Chondrocyte (in vitro differentiated cells): Measurements from ENCODE around the gene TRPM3. TPM values are rescaled to one million over a fixed set of nuclear protein-coding genes. Genes with fewer than 3 reads are reported as not detected.

ENCODE experiments used
- DNase-seq: peaks from one replicate; pipeline ENCODE4 v3.0.0; 2021; ENCODE audit warnings: mixed read lengths, low spot score
- H3K27ac Mint-ChIP-seq: one replicate; pipeline ENCODE4 v1.8.0; 2021; ENCODE audit warnings: mild to moderate bottlenecking, moderate library complexity, mixed read lengths; ENCODE audit not compliant: unreplicated experiment
- H3K27me3 Mint-ChIP-seq: 2 replicates; pipeline ENCODE4 v1.8.0; 2021; ENCODE audit warnings: low read depth, mixed read lengths
- H3K36me3 Mint-ChIP-seq: 2 replicates; pipeline ENCODE4 v1.8.0; 2021; ENCODE audit warnings: low read depth, mixed read lengths
- H3K4me1 Mint-ChIP-seq: 2 replicates; pipeline ENCODE4 v1.8.0; 2021; ENCODE audit warnings: low read depth, mild to moderate bottlenecking, mixed read lengths
- H3K4me3 Mint-ChIP-seq: one replicate; pipeline ENCODE4 v1.8.0; 2021; ENCODE audit warnings: mild to moderate bottlenecking, moderate library complexity, mixed read lengths; ENCODE audit not compliant: unreplicated experiment
- H3K9me3 Mint-ChIP-seq: 2 replicates; pipeline ENCODE4 v1.8.0; 2021; ENCODE audit warnings: low read depth, mixed read lengths
- total RNA-seq: library from RNA; stranded (reverse); gene quantifications from 3 replicates; pipeline ENCODE4 v1.2.1, GENCODE V29; 2021
- TF ChIP-seq, protein P1 (sequence below): fragments of 200-600 bp; sonication (generic); IDR thresholded peaks from 2 replicates; pipeline ENCODE4 v1.5.0; 2021; ENCODE audit warnings: antibody characterized with exemption, mild to moderate bottlenecking, moderate library complexity

TRPM3 gene
- total RNA-seq, 1 donor from 2014 or later: not detected

DNA sequence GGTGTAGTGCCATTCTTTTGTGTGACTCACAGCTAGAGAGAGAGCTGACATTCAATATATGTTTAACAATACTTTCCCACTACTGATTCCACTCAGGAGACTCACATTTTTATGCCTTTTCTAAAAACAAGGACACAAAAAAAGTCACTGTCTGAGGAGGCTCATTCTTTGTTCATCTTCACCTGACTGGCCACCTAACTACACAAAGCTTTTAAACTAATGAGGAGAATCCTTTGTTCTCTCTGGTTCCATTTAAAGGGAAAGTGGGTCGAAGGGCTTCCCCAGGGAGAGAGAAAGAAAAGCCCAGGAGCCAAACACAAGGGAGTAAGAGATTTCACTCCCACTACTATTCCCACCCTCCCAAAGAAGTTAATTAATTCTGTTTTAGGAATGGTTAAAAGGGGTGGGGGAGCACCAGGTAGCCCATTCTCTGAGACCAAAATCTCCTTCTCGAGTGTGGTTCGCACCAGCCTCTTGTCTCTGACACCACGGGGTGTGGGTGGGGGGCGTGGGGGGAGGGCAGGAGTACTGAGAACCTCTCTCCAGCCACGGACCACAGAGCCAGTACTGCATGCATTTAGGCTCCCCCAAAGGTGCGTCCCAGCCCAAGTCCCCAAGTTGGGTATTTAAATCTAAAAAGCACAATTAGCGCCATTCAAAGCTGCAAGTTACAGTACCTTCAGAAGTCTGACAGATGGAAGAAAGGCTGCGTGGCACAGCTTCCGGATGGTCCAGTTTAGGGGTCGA lies 747 bp downstream of the TRPM3 start:
- no peaks in the 10 kb centered on the region for H3K9me3 Mint-ChIP-seq
- DNase-seq: no peak
- TF ChIP-seq, protein P1, sequence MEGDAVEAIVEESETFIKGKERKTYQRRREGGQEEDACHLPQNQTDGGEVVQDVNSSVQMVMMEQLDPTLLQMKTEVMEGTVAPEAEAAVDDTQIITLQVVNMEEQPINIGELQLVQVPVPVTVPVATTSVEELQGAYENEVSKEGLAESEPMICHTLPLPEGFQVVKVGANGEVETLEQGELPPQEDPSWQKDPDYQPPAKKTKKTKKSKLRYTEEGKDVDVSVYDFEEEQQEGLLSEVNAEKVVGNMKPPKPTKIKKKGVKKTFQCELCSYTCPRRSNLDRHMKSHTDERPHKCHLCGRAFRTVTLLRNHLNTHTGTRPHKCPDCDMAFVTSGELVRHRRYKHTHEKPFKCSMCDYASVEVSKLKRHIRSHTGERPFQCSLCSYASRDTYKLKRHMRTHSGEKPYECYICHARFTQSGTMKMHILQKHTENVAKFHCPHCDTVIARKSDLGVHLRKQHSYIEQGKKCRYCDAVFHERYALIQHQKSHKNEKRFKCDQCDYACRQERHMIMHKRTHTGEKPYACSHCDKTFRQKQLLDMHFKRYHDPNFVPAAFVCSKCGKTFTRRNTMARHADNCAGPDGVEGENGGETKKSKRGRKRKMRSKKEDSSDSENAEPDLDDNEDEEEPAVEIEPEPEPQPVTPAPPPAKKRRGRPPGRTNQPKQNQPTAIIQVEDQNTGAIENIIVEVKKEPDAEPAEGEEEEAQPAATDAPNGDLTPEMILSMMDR: no peak
- peaks cover 56% of the 10 kb centered on the region for H3K27me3 Mint-ChIP-seq
- no peak overlapping the region for H3K27ac Mint-ChIP-seq
- H3K4me3 Mint-ChIP-seq: no peak overlapping the region
- H3K36me3 Mint-ChIP-seq: no peaks in the 10 kb centered on the region
- no peaks in the 10 kb centered on the region for H3K4me1 Mint-ChIP-seq

DNA sequence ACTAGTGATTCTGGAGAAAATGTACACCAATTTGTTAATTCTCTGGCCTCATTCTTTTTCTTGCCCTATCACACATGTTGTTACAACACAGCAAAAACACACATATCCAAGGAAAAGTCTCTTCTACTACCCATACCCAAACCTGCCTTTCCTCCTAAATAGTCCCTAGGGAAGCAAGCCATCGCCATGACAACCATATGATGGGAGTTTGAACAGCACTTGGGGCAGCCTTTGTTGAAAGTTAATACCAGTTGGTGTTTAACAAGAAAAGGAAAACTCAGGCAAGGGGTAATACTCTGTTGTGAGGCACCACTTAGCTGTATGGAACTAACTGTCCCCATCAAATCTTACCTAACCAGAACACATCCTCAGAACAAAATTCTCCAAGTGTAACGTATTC lies 1.7 kb downstream of the TRPM3 start:
- Mint-ChIP-seq H3K4me1 (no peaks in the 10 kb centered on the region), H3K27me3 (peaks cover 57% of the 10 kb centered on the region)

DNA sequence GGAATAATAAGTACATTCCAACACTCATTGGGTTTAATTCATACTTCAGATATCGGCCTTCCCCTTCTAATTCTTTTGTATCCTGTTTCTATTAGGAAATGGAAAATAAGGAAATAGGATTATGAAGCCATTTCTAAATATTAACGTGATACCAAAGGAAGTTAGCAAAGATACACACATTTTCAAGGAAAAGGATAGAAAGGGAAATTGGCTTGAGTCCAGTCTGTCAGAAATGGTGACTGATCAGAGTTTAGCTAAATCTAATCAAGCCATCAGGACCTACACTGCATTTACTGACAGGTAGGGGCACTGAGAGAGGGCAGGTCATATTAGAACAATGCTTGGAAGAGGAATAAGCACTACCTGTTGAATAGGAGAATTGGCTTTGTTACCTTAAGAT lies 3.1 kb downstream of the TRPM3 start:
- H3K9me3 Mint-ChIP-seq: no peaks in the 10 kb centered on the region
- no peaks in the 10 kb centered on the region for H3K36me3 Mint-ChIP-seq
- no peak overlapping the region for H3K27ac Mint-ChIP-seq
- DNase-seq: no peak
- TF ChIP-seq, protein P1: no peak
- no peak overlapping the region for H3K4me3 Mint-ChIP-seq
- H3K4me1 Mint-ChIP-seq: no peaks in the 10 kb centered on the region
- peaks cover 47% of the 10 kb centered on the region for H3K27me3 Mint-ChIP-seq

More for the DNA sequence above, 1.7 kb downstream of the TRPM3 start:
- DNase-seq: no peak
- Mint-ChIP-seq H3K9me3 (no peaks in the 10 kb centered on the region), H3K4me3 (no peak overlapping the region), H3K36me3 (no peaks in the 10 kb centered on the region), H3K27ac (no peak overlapping the region)
- TF ChIP-seq, protein P1: no peak

DNA sequence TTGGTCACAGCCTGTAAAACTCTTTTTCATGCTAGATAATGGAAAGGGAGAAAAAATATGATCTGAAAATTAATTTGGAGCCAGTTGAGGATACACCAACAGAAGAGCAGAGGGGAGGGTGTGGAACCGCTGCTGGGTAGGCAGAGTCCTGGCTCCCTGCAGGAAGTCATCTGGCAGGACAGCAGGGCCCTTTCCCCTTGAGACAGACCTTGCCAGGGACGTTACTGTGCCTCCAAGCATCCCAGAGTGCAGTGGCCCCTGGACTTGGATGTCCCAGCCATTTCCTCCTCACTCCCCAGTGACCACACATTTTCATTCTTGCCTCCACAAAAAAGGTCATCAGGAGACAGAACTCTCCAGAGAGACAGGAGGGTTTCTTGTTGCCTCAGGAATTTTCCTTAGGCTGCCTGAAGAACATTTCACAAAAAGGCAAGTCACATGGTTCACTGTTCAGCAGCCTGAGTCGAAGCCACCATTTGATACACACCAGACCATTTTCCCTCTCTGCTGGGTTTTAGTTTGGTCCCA lies 5.9 kb downstream of the TRPM3 start:
- TF ChIP-seq, protein P1: no peak
- peaks cover 24% of the 10 kb centered on the region for H3K27me3 Mint-ChIP-seq
- H3K4me3 Mint-ChIP-seq: no peak overlapping the region
- H3K4me1 Mint-ChIP-seq: no peaks in the 10 kb centered on the region
- no peaks in the 10 kb centered on the region for H3K9me3 Mint-ChIP-seq
- no peaks in the 10 kb centered on the region for H3K36me3 Mint-ChIP-seq
- no peak overlapping the region for H3K27ac Mint-ChIP-seq
- DNase-seq: no peak

DNA sequence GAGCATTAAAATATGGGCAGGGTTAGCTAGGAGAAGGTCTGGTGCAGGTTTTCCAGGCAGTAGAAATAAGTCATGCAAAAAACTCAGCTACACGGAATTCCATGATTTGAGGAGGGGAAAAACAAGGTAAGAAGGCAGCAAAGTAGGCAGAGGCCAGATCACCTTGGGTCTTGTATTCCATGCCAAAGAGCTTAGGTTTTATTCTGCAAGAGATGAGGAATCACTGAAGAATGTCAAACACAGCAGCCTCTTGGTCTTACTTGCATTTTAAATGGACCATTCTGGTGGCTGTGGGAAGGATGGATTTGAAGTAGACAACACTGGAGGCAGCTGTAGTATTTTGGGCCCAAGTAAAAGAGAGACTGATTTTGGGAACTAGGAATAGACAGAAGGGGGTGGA lies 8.6 kb downstream of the TRPM3 start:
- Mint-ChIP-seq H3K27ac (no peak overlapping the region), H3K4me1 (no peaks in the 10 kb centered on the region), H3K36me3 (no peaks in the 10 kb centered on the region), H3K27me3 (peaks cover 10% of the 10 kb centered on the region), H3K4me3 (no peak overlapping the region), H3K9me3 (no peaks in the 10 kb centered on the region)
- DNase-seq: no peak
- TF ChIP-seq, protein P1: no peak
